ENCODE results near the gene TRPM7. TPM values are rescaled to one million over a fixed set of nuclear protein-coding genes. Genes with fewer than 3 reads are reported as not detected.
"Not testable (repeated sequence)": the region's sequence is repeated elsewhere in the genome, so short reads cannot be mapped to it uniquely, and the experiment has no call there.

The TRPM7 gene
- total RNA-seq, 1 donor from 2014 or later, result 42.4 TPM

GRCh38 chr15:50636146-50636545 lies 50.5 kb downstream of the TRPM7 start:
- no peak overlapping the region for H3K27ac Mint-ChIP-seq
- no peaks in the 10 kb centered on the region for H3K9me3 Mint-ChIP-seq
- intact Hi-C loops (cut with micrococcal nuclease), result no loop called here
- DNase-seq (ENCODE audit: low spot score), result no peak
- H3K27me3 Mint-ChIP-seq (ENCODE audit: insufficient read depth), result no peaks in the 10 kb centered on the region
- H3K4me1 Mint-ChIP-seq (ENCODE audit: low read depth), result peaks cover 10% of the 10 kb centered on the region
- H3K36me3 Mint-ChIP-seq (ENCODE audit: low read depth), result peaks cover 24% of the 10 kb centered on the region
- no peak overlapping the region for H3K4me3 Mint-ChIP-seq

GRCh38 chr15:50633653-50634052 lies 52.9 kb downstream of the TRPM7 start:
- Mint-ChIP-seq H3K9me3 (no peaks in the 10 kb centered on the region), H3K27ac (peak overlapping the region; percentile 71), H3K27me3 (ENCODE audit: insufficient read depth) (no peaks in the 10 kb centered on the region), H3K36me3 (ENCODE audit: low read depth) (peaks cover 20% of the 10 kb centered on the region), H3K4me1 (ENCODE audit: low read depth) (peaks cover 10% of the 10 kb centered on the region), H3K4me3 (no peak overlapping the region)
- DNase-seq (ENCODE audit: low spot score), result no peak
- intact Hi-C loops (cut with micrococcal nuclease), result no loop called here

GRCh38 chr15:50628421-50628820 lies 58.2 kb downstream of the TRPM7 start:
- no peaks in the 10 kb centered on the region for H3K27me3 Mint-ChIP-seq (ENCODE audit: insufficient read depth)
- H3K9me3 Mint-ChIP-seq, result no peaks in the 10 kb centered on the region
- no peak overlapping the region for H3K4me3 Mint-ChIP-seq
- H3K36me3 Mint-ChIP-seq (ENCODE audit: low read depth), result peaks cover 30% of the 10 kb centered on the region
- H3K4me1 Mint-ChIP-seq (ENCODE audit: low read depth), result peaks cover 27% of the 10 kb centered on the region
- intact Hi-C loops (cut with micrococcal nuclease), result loop anchor here (5.0 kb wide), 1 partner anchor 249 kb away; no protein-coding TSS in a partner anchor
- DNase-seq (ENCODE audit: low spot score), result no peak
- H3K27ac Mint-ChIP-seq, result no peak overlapping the region

GRCh38 chr15:50627351-50628055 lies 59.1 kb downstream of the TRPM7 start:
- Mint-ChIP-seq H3K27ac (peak overlapping the region; percentile 19), H3K4me3 (no peak overlapping the region), H3K9me3 (no peaks in the 10 kb centered on the region), H3K27me3 (ENCODE audit: insufficient read depth) (no peaks in the 10 kb centered on the region), H3K4me1 (ENCODE audit: low read depth) (peaks cover 25% of the 10 kb centered on the region), H3K36me3 (ENCODE audit: low read depth) (peaks cover 33% of the 10 kb centered on the region)
- intact Hi-C loops (cut with micrococcal nuclease), result loop anchor here (5.0 kb wide), 1 partner anchor 250 kb away; no protein-coding TSS in a partner anchor
- no peak for DNase-seq (ENCODE audit: low spot score)

- Mint-ChIP-seq H3K9me3 (no peaks in the 10 kb centered on the region), H3K4me1 (ENCODE audit: low read depth) (peaks cover 25% of the 10 kb centered on the region), H3K36me3 (ENCODE audit: low read depth) (peaks cover 39% of the 10 kb centered on the region), H3K27me3 (ENCODE audit: insufficient read depth) (no peaks in the 10 kb centered on the region), H3K27ac (no peak overlapping the region), H3K4me3 (no peak overlapping the region)
- no peak for DNase-seq (ENCODE audit: low spot score)
- intact Hi-C loops (cut with micrococcal nuclease), result loop anchor here (5.0 kb wide), 1 partner anchor 253 kb away; no protein-coding TSS in a partner anchor
Observed at GRCh38 chr15:50624616-50625168, 61.9 kb downstream of the TRPM7 start.

- intact Hi-C loops (cut with micrococcal nuclease); H3K9me3 Mint-ChIP-seq; H3K27me3 Mint-ChIP-seq (ENCODE audit: insufficient read depth); H3K27ac Mint-ChIP-seq; H3K4me3 Mint-ChIP-seq; DNase-seq (ENCODE audit: low spot score): not testable (repeated sequence)
- H3K36me3 Mint-ChIP-seq (ENCODE audit: low read depth), result peaks cover 33% of the 10 kb centered on the region
- peaks cover 16% of the 10 kb centered on the region for H3K4me1 Mint-ChIP-seq (ENCODE audit: low read depth)
Observed at GRCh38 chr15:50622361-50622943, 64.1 kb downstream of the TRPM7 start.

- not testable (repeated sequence) for H3K9me3 Mint-ChIP-seq; DNase-seq (ENCODE audit: low spot score); H3K27me3 Mint-ChIP-seq (ENCODE audit: insufficient read depth); H3K4me3 Mint-ChIP-seq; H3K4me1 Mint-ChIP-seq (ENCODE audit: low read depth); H3K27ac Mint-ChIP-seq
- intact Hi-C loops (cut with micrococcal nuclease), result loop anchor here (10.0 kb wide), 1 partner anchor 122 kb away; no protein-coding TSS in a partner anchor
- peaks cover 20% of the 10 kb centered on the region for H3K36me3 Mint-ChIP-seq (ENCODE audit: low read depth)
Observed at GRCh38 chr15:50616960-50617359, 69.6 kb downstream of the TRPM7 start.

- not testable (repeated sequence) for H3K4me1 Mint-ChIP-seq (ENCODE audit: low read depth); DNase-seq (ENCODE audit: low spot score); H3K27ac Mint-ChIP-seq; H3K27me3 Mint-ChIP-seq (ENCODE audit: insufficient read depth); H3K9me3 Mint-ChIP-seq; H3K4me3 Mint-ChIP-seq
- intact Hi-C loops (cut with micrococcal nuclease), result loop anchor here (10.0 kb wide), 1 partner anchor 122 kb away; no protein-coding TSS in a partner anchor
- peaks cover 21% of the 10 kb centered on the region for H3K36me3 Mint-ChIP-seq (ENCODE audit: low read depth)
Observed at GRCh38 chr15:50616554-50616953, 70.0 kb downstream of the TRPM7 start.

- no peak overlapping the region for H3K27ac Mint-ChIP-seq
- no peaks in the 10 kb centered on the region for H3K4me1 Mint-ChIP-seq (ENCODE audit: low read depth)
- H3K27me3 Mint-ChIP-seq (ENCODE audit: insufficient read depth), result no peaks in the 10 kb centered on the region
- H3K4me3 Mint-ChIP-seq, result no peak overlapping the region
- intact Hi-C loops (cut with micrococcal nuclease), result loop anchor here (5.0 to 10.0 kb wide), 2 partner anchors 36 to 119 kb away; no protein-coding TSS in a partner anchor
- H3K36me3 Mint-ChIP-seq (ENCODE audit: low read depth), result peaks cover 23% of the 10 kb centered on the region
- DNase-seq (ENCODE audit: low spot score), result no peak
- no peaks in the 10 kb centered on the region for H3K9me3 Mint-ChIP-seq
Observed at GRCh38 chr15:50613600-50613999, 73.0 kb downstream of the TRPM7 start.

GRCh38 chr15:50607129-50607528 lies 79.5 kb downstream of the TRPM7 start:
- no peaks in the 10 kb centered on the region for H3K4me1 Mint-ChIP-seq (ENCODE audit: low read depth)
- intact Hi-C loops (cut with micrococcal nuclease), result no loop called here
- H3K9me3 Mint-ChIP-seq, result peaks cover 7% of the 10 kb centered on the region
- peaks cover 40% of the 10 kb centered on the region for H3K36me3 Mint-ChIP-seq (ENCODE audit: low read depth)
- H3K4me3 Mint-ChIP-seq, result no peak overlapping the region
- no peaks in the 10 kb centered on the region for H3K27me3 Mint-ChIP-seq (ENCODE audit: insufficient read depth)
- no peak overlapping the region for H3K27ac Mint-ChIP-seq
- DNase-seq (ENCODE audit: low spot score), result no peak

- Mint-ChIP-seq H3K4me3 (no peak overlapping the region), H3K27me3 (ENCODE audit: insufficient read depth) (no peaks in the 10 kb centered on the region), H3K4me1 (ENCODE audit: low read depth) (no peaks in the 10 kb centered on the region), H3K27ac (no peak overlapping the region), H3K9me3 (peaks cover 7% of the 10 kb centered on the region), H3K36me3 (ENCODE audit: low read depth) (peaks cover 33% of the 10 kb centered on the region)
- intact Hi-C loops (cut with micrococcal nuclease), result no loop called here
- DNase-seq (ENCODE audit: low spot score), result no peak
Observed at GRCh38 chr15:50605462-50605861, 81.1 kb downstream of the TRPM7 start.

GRCh38 chr15:50602028-50602427 lies 84.6 kb downstream of the TRPM7 start:
- H3K4me1 Mint-ChIP-seq (ENCODE audit: low read depth); DNase-seq (ENCODE audit: low spot score); H3K4me3 Mint-ChIP-seq; intact Hi-C loops (cut with micrococcal nuclease); H3K9me3 Mint-ChIP-seq; H3K27me3 Mint-ChIP-seq (ENCODE audit: insufficient read depth): not testable (repeated sequence)
- peaks cover 39% of the 10 kb centered on the region for H3K36me3 Mint-ChIP-seq (ENCODE audit: low read depth)
- H3K27ac Mint-ChIP-seq, result peak overlapping the region; percentile 42

- Mint-ChIP-seq H3K27ac (no peak overlapping the region), H3K4me3 (no peak overlapping the region), H3K27me3 (ENCODE audit: insufficient read depth) (no peaks in the 10 kb centered on the region), H3K9me3 (no peaks in the 10 kb centered on the region), H3K4me1 (ENCODE audit: low read depth) (no peaks in the 10 kb centered on the region), H3K36me3 (ENCODE audit: low read depth) (peaks cover 38% of the 10 kb centered on the region)
- intact Hi-C loops (cut with micrococcal nuclease), result no loop called here
- DNase-seq (ENCODE audit: low spot score), result no peak
Observed at GRCh38 chr15:50594311-50594710, 92.3 kb downstream of the TRPM7 start.
